HepG2 (cell line): Measurements from ENCODE around the gene FAM89B. TPM values are rescaled to one million over a fixed set of nuclear protein-coding genes. Genes with fewer than 3 reads are reported as not detected.

Experiments used
- ATAC-seq: fragments of 200-7000 bp; cut with Tn5 transposase; 3 replicates; pipeline ENCODE4 v1.9.1; 2020; ENCODE audit warnings: mild to moderate bottlenecking, moderate library complexity
- BruUV-seq: library from RNA; stranded (reverse); fragments of 400-500 nt; replicated peaks from 2 replicates; lab custom pipeline; 2021; lab: Mats Ljungman, UMichigan
- CTCF ChIA-PET: fragments of 300-600 bp; formaldehyde crosslinking; extraction: SDS; loops from one replicate; lab custom pipeline; 2021; ENCODE audit warnings: low total read pairs, inconsistent platforms, low intra/inter-chr PET ratio; lab: Yijun Ruan, JAX
- POLR2A ChIA-PET: fragments of 350-600 bp; sonication (Branson Sonifier 250); formaldehyde crosslinking; loops from one replicate; lab custom pipeline; 2020; ENCODE audit warnings: antibody characterized with exemption, inconsistent platforms; lab: Yijun Ruan, JAX
- DNase-seq: peaks from one replicate; pipeline ENCODE4 v3.0.0-alpha.2; 2015; ENCODE audit warnings: low spot score
- FAIRE-seq: peaks from 3 replicates; lab custom pipeline; 2011; peaks lifted over from hg19 to GRCh38; lab: Jason Lieb, UNC
- H2AFZ ChIP-seq: one replicate; pipeline ENCODE4 v1.6.1; 2011; ENCODE audit warnings: low read length, inconsistent platforms
- H3K27ac ChIP-seq: fragments of 300-600 bp; 3 replicates; pipeline ENCODE4 v1.8.0; 2011; ENCODE audit warnings: mixed run types, mild to moderate bottlenecking, mixed read lengths, low read length, inconsistent platforms; ENCODE audit not compliant: insufficient read depth; ENCODE audit errors: extremely low read length
- H3K27me3 ChIP-seq, 2 experiments: fragments of 200-600 bp in 1 of 2; 2 replicates in 1 of 2; 3 replicates in 1 of 2; pipeline versions ENCODE4 v1.6.0 to v1.8.0; 2011; ENCODE audit warnings: low read length in 2 of 2, mild to moderate bottlenecking in 2 of 2, moderate library complexity in 2 of 2, inconsistent platforms in 1 of 2; ENCODE audit not compliant: insufficient read depth in 2 of 2, control insufficient read depth in 1 of 2
- H3K36me3 ChIP-seq, 2 experiments: fragments of 200-600 bp in 1 of 2; replicated peaks in 1 of 2; 2 replicates in 1 of 2; 3 replicates in 1 of 2; pipeline versions ENCODE4 v1.5.1 to v1.8.0; 2011; ENCODE audit warnings: low read length in 2 of 2, inconsistent platforms in 1 of 2; ENCODE audit not compliant: insufficient read depth in 2 of 2, control insufficient read depth in 1 of 2
- H3K4me1 ChIP-seq: 2 replicates; pipeline ENCODE4 v1.5.1; 2012; ENCODE audit warnings: low read length, inconsistent platforms; ENCODE audit not compliant: insufficient read depth
- H3K4me2 ChIP-seq: 2 replicates; pipeline ENCODE4 v1.6.0; 2011; ENCODE audit warnings: low read depth, low read length, inconsistent platforms
- H3K4me3 ChIP-seq, 3 experiments: fragments of 200-600 bp in 1 of 3; sonication (generic), shearing (Covaris generic) in 1 of 3; replicated peaks in 1 of 3; 2 replicates each; pipeline ENCODE4 v1.5.1; 2011 to 2016; ENCODE audit warnings: low read length in 3 of 3, inconsistent platforms in 2 of 3, low read depth in 2 of 3, mild to moderate bottlenecking in 2 of 3, control low read depth in 1 of 3, mixed read lengths in 1 of 3; ENCODE audit not compliant: insufficient read depth in 1 of 3
- H3K79me2 ChIP-seq: one replicate; pipeline ENCODE4 v1.6.1; 2011; ENCODE audit warnings: low read length, inconsistent platforms; ENCODE audit not compliant: insufficient read depth
- H3K9ac ChIP-seq: 2 replicates; pipeline ENCODE4 v1.6.0; 2011; ENCODE audit warnings: mild to moderate bottlenecking, low read depth, low read length, inconsistent platforms; ENCODE audit not compliant: insufficient read depth
- H3K9me3 ChIP-seq: 2 replicates; pipeline ENCODE4 v1.5.1; 2012; ENCODE audit warnings: mild to moderate bottlenecking, low read length
- H4K20me1 ChIP-seq: 2 replicates; pipeline ENCODE4 v1.6.0; 2011; ENCODE audit warnings: inconsistent platforms, mild to moderate bottlenecking, low read length, moderate library complexity; ENCODE audit not compliant: insufficient read depth
- ADNP ChIP-seq: sonication (generic); formaldehyde crosslinking; IDR thresholded peaks from 2 replicates; pipeline ENCODE4 v1.4.0; 2020; ENCODE audit warnings: missing genetic modification reagents
- AGO2 ChIP-seq: fragments of 200-400 bp; formaldehyde crosslinking; optimal IDR thresholded peaks from 2 replicates; pipeline ENCODE3; 2017; ENCODE audit warnings: mild to moderate bottlenecking, low read depth, low read length, moderate library complexity
- PRDM4 ChIP-seq: sonication (generic); formaldehyde crosslinking; IDR thresholded peaks from 2 replicates; pipeline ENCODE4 v1.9.0; 2021; ENCODE audit warnings: missing genetic modification reagents, borderline replicate concordance
- RBFOX2 ChIP-seq: fragments of 200-400 bp; formaldehyde crosslinking; IDR thresholded peaks from 2 replicates; pipeline ENCODE4 v1.6.1; 2017; ENCODE audit warnings: low read depth, mild to moderate bottlenecking, low read length
- ZNF672 ChIP-seq: sonication (generic); formaldehyde crosslinking; IDR thresholded peaks from 2 replicates; pipeline ENCODE4 v1.8.1; 2022; ENCODE audit warnings: missing genetic modification reagents
- WGBS: methylation state at CpG from one replicate; pipeline ENCODE4 v1.1.6; 2017; ENCODE audit warnings: low lambda C conversion rate; 5-methylcytosine and 5-hydroxymethylcytosine counted together
- in situ Hi-C: cut with HindIII; loops from 2 replicates; pipeline ENCODE4 v1.10.0; 2017; ENCODE audit warnings: low pct_unique_long_range_greater_than_20kb; ENCODE audit not compliant: extremely low pct_ligation_motif_present
- intact Hi-C: fragments of 100-400 bp; cut with micrococcal nuclease; formaldehyde crosslinking; loops from one replicate; pipeline ENCODE4 v1.10.0; 2022; ENCODE audit not compliant: unreplicated experiment
- polyA plus RNA-seq, 8 experiments: library from polyadenylated mRNA; depleted of rRNA in 3 of 8; stranded (reverse) in 7 of 8; unstranded in 1 of 8; fragments of >200 nt; fragmentation: Illumina TruSeq in 4 of 8; extraction: Trizol in 4 of 8; gene quantifications; 2 replicates each; pipeline versions ENCODE4 v1.2.1 to v1.2.3, GENCODE V29; 2011 to 2016; ENCODE audit warnings: low read depth in 4 of 8, missing spikeins in 1 of 8, mixed read lengths in 1 of 8; ENCODE audit not compliant: insufficient read depth in 1 of 8
- total RNA-seq, 5 experiments: library from RNA; depleted of rRNA; stranded (reverse); fragments of >200 nt; fragmentation: Illumina TruSeq; extraction: Trizol; gene quantifications; 2 replicates each; pipeline ENCODE4 v1.2.3, GENCODE V29; 2016; ENCODE audit warnings: low read depth in 1 of 5
- TF ChIP-seq, protein P1 (sequence below): sonication (generic); formaldehyde crosslinking; IDR thresholded peaks from 2 replicates; pipeline ENCODE4 v1.5.1; 2020; ENCODE audit warnings: mild to moderate bottlenecking, moderate library complexity, missing genetic modification reagents
- TF ChIP-seq, protein P2 (sequence below): sonication (generic); formaldehyde crosslinking; IDR thresholded peaks from 2 replicates; pipeline ENCODE4 v1.4.0; 2020; ENCODE audit warnings: missing genetic modification reagents
- TF ChIP-seq, protein P3 (sequence below): sonication (generic); formaldehyde crosslinking; conservative IDR thresholded peaks from 2 replicates; pipeline ENCODE4 v1.4.0; 2020; ENCODE audit warnings: missing genetic modification reagents

The FAM89B gene
- total and polyA plus RNA-seq, 2 of the 13 experiments (the other 11 are each of a cell fraction or from before 2014, with no cell fraction given), result 5.7 to 8.0 TPM

GRCh38 chr11:65539744-65540289 lies 32.5 kb upstream of the FAM89B start:
- Histone ChIP-seq H3K27me3 (no peaks in the 10 kb centered on the region), H3K9ac (no peak overlapping the region), H3K4me1 (no peaks in the 10 kb centered on the region), H3K4me2 (no peak overlapping the region), H3K27ac (no peak overlapping the region), H3K9me3 (no peaks in the 10 kb centered on the region), H3K79me2 (no peaks in the 10 kb centered on the region), H2AFZ (no peak overlapping the region), H4K20me1 (no peaks in the 10 kb centered on the region), H3K36me3 (peaks cover 13 to 27% of the 10 kb centered on the region in 2 experiments; a peak in 4 of 5 replicates), H3K4me3 (no peak overlapping the region)
- in situ Hi-C loops (loop anchor here (5.0 kb wide), 1 partner anchor 47 kb away; no protein-coding TSS in a partner anchor), intact Hi-C loops (loop anchor here (2.0 kb wide), 2 partner anchors 21 to 31 kb away; partner anchors contain the start of gene ZNRD2)
- DNase-seq, result no peak
- ChIA-PET POLR2A (interaction anchor here (0.9 kb wide), 1 partner anchor 28 kb away, joined by 4 read pairs; no protein-coding TSS in a partner anchor), CTCF (interaction anchor here (1.9 kb wide), 1 partner anchor 32 kb away, joined by 7 read pairs; the partner anchor contains the start of gene FAM89B)
- TSS peak; percentile 45 for BruUV-seq
- no peak for FAIRE-seq
- ATAC-seq, result no peak
- WGBS, result over 99% methylated on average over 40 of the region's 60 CpGs
- TF ChIP-seq, protein P1, sequence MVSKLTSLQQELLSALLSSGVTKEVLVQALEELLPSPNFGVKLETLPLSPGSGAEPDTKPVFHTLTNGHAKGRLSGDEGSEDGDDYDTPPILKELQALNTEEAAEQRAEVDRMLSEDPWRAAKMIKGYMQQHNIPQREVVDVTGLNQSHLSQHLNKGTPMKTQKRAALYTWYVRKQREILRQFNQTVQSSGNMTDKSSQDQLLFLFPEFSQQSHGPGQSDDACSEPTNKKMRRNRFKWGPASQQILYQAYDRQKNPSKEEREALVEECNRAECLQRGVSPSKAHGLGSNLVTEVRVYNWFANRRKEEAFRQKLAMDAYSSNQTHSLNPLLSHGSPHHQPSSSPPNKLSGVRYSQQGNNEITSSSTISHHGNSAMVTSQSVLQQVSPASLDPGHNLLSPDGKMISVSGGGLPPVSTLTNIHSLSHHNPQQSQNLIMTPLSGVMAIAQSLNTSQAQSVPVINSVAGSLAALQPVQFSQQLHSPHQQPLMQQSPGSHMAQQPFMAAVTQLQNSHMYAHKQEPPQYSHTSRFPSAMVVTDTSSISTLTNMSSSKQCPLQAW (CRISPR knock-in tag), result no peak
- TF ChIP-seq ADNP (CRISPR knock-in tag) (no peak), PRDM4 (CRISPR knock-in tag) (no peak), RBFOX2 (peak; percentile 60), ZNF672 (CRISPR knock-in tag) (no peak), AGO2 (peak; percentile 31)
- TF ChIP-seq, protein P2, sequence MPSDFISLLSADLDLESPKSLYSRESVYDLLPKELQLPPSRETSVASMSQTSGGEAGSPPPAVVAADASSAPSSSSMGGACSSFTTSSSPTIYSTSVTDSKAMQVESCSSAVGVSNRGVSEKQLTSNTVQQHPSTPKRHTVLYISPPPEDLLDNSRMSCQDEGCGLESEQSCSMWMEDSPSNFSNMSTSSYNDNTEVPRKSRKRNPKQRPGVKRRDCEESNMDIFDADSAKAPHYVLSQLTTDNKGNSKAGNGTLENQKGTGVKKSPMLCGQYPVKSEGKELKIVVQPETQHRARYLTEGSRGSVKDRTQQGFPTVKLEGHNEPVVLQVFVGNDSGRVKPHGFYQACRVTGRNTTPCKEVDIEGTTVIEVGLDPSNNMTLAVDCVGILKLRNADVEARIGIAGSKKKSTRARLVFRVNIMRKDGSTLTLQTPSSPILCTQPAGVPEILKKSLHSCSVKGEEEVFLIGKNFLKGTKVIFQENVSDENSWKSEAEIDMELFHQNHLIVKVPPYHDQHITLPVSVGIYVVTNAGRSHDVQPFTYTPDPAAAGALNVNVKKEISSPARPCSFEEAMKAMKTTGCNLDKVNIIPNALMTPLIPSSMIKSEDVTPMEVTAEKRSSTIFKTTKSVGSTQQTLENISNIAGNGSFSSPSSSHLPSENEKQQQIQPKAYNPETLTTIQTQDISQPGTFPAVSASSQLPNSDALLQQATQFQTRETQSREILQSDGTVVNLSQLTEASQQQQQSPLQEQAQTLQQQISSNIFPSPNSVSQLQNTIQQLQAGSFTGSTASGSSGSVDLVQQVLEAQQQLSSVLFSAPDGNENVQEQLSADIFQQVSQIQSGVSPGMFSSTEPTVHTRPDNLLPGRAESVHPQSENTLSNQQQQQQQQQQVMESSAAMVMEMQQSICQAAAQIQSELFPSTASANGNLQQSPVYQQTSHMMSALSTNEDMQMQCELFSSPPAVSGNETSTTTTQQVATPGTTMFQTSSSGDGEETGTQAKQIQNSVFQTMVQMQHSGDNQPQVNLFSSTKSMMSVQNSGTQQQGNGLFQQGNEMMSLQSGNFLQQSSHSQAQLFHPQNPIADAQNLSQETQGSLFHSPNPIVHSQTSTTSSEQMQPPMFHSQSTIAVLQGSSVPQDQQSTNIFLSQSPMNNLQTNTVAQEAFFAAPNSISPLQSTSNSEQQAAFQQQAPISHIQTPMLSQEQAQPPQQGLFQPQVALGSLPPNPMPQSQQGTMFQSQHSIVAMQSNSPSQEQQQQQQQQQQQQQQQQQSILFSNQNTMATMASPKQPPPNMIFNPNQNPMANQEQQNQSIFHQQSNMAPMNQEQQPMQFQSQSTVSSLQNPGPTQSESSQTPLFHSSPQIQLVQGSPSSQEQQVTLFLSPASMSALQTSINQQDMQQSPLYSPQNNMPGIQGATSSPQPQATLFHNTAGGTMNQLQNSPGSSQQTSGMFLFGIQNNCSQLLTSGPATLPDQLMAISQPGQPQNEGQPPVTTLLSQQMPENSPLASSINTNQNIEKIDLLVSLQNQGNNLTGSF, result no peak
- TF ChIP-seq, protein P3, sequence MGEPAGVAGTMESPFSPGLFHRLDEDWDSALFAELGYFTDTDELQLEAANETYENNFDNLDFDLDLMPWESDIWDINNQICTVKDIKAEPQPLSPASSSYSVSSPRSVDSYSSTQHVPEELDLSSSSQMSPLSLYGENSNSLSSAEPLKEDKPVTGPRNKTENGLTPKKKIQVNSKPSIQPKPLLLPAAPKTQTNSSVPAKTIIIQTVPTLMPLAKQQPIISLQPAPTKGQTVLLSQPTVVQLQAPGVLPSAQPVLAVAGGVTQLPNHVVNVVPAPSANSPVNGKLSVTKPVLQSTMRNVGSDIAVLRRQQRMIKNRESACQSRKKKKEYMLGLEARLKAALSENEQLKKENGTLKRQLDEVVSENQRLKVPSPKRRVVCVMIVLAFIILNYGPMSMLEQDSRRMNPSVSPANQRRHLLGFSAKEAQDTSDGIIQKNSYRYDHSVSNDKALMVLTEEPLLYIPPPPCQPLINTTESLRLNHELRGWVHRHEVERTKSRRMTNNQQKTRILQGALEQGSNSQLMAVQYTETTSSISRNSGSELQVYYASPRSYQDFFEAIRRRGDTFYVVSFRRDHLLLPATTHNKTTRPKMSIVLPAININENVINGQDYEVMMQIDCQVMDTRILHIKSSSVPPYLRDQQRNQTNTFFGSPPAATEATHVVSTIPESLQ (CRISPR knock-in tag), result no peak
